Raji (cell line): ENCODE measurements around the gene BMP2K.

Experiments
- POLR2A ChIP-seq: IDR thresholded peaks from 2 replicates; pipeline ENCODE4 v1.6.1; 2011; ENCODE audit warnings: low read depth, low read length, control low read depth; ENCODE audit not compliant: insufficient read depth

BMP2K gene

DNA sequence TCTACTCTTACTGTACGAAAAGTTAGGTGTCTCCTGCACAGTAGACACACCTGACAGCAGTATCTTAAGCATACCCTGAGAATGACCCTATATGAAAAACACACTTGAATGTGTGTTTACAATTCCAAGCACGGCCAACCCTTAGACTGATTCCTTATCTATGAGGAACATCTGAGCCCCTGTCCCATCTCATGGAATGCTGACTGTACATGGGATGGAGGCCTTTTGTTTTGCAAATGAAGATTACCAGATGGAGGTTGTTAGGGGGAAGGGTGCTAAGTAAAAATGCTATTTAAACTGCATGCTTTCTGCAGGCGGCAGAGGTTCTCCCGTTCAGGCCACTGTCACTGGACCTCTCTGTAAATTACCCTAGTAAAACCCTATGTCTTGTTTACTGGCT, 160.8 kb downstream of the BMP2K start:
- no peak for TF ChIP-seq POLR2A

DNA sequence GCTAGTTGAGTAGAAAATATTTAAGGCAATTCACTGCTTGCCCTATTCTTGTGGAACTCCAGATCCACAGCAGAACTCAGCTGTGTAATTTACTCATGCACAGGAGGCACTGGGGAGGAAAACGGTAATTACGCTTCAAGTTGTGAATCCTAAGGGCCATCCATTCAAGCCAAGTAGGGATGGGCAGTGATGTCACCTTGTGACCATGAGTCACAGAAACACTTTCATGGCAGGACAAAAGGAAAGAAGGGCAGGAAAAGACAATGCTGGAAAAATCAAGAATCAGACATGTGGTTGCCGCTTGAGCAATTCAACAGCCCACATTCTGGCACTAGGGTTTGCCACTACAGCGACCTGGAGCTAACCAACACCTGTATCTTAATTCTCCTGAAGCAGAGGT, 161.7 kb downstream of the BMP2K start:
- no peak for TF ChIP-seq POLR2A

DNA sequence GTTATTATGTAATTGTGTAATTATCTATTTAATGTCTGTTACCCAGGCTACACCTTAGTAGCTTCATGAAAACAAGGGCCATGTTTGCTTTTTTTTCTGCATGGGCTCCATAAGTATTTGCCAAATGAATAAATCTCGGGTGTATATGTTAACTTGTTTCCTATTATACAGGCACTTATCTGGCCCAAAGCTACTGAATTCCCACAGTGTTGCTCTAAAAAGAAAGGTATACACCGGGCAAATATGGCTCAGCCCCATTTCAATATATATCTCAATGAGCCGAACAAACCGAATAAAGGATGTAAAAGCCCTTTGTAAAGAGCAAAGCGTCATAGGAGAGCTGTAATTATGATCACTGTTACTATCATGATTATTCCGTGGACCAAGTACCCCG, 162.3 kb downstream of the BMP2K start:
- no peak for TF ChIP-seq POLR2A

DNA sequence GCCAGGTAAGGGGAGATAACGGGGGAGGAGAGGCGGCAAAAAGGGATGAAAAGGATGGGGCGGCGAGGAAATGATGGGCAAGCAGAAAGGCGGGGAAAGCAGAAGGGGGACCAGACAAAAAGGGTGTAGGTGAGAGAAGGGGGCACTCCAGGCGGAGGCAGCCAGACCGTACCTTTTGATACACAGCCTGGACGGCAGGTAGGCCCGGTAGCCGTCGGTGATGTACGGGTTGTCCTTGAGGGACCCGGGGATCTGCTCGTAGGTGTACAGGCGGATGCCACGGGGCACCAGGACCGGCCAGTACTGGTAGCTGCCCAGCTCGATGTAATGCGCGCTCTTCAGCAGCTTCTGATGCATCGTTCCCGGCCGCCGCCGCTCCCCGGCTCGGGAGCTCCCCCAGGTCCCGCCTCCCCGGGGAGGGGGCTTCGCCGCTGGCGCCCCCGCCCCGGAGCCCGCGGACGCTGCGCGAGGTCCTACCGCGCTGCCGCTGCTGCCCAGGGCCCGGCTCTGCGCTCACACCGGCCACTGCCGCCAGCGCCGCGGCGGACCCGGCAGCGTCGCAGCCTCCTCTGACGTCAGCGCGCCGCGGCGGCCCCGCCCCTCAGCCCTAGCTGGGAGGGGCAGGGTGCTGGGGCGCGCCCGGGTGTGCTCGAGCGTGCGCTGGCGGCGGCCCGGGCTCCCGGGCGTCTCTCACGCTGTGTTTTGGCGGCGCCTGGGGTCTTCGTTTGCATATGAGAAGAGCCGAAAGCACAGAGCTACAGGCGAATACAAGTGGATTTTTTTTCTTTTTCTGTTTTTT, 162.9 kb downstream of the BMP2K start, which contains the start of gene PAQR3:
PAQR3 (minus strand) TSS at position 571 of the 799 bp plus-strand sequence; CDS start at position 357, 214 bp downstream.
- peak; percentile 93 for TF ChIP-seq POLR2A

GRCh38 chr4:78939667-78940008, 163.5 kb downstream of the BMP2K start:
- TF ChIP-seq POLR2A: no peak

GRCh38 chr4:78940752-78941151, 164.6 kb downstream of the BMP2K start:
- no peak for TF ChIP-seq POLR2A

- no peak for TF ChIP-seq POLR2A
Observed at GRCh38 chr4:78944381-78944780, 168.2 kb downstream of the BMP2K start.

- TF ChIP-seq POLR2A: no peak
Observed at GRCh38 chr4:78945651-78946179, 169.6 kb downstream of the BMP2K start.

DNA sequence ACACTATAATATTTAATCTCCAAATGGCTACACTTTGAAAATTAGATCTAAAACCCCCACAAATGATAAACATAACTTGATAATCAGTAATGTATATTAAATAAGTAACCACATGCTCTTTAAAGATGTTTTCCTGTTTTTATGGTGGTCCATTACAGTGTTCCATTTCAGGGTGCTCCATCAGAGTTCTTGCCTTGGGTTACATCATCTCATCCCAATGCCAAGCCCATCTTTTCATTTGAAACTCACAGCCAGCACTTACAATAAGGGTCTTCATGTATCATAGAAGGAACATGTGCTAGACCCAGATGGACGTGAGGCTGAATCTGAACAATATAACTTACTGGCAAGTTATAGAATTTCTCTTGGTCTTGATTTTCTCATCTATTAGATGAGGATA, 173.6 kb downstream of the BMP2K start:
- no peak for TF ChIP-seq POLR2A

DNA sequence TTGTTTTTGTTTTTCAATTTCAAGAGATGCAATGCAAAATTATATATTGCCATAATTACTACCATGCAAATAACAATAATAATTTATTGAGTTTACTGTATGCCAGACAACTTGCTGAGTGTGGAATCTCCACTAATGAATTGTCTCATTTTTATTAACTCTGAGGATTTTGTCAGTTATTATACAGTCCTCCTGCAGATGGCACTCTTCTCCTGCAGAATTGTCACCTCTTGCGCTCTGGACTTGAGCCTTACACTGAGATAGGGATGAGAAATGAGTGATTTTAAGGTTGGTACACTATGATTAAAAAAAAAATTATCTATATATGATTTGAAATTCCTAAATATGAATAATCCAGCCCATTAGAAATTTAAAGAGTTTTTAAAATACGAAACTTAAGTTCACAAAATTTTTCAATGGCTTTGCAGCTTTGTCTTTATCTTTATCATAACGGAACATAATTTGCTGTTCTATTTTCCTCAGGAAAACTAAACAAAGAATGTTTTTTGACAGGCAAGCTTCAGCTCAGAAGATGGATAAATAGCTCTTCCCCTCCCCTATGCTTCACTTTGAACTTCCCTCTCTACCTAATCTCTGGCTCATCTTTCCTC, 175.8 kb downstream of the BMP2K start:
- no peak for TF ChIP-seq POLR2A

DNA sequence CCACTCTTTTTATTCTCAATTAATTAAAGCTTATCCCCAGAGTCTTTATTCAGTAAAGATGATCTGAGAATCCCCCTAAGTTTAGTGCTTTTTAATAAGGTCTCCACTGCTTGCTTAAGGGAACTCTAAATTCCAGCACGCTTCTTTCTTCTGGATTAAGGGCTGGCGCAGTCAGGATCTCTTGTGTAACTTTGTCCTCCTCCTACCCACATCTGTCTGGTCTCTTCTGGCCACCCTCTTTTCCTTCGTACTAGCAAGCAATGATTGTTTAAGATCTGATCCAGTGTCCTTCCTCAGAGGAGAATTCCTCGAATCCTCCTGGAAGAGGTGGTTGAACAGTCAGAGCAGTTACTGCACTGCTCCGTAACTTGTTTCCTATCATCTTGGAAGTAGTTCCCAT, 177.1 kb downstream of the BMP2K start:
- no peak for TF ChIP-seq POLR2A

DNA sequence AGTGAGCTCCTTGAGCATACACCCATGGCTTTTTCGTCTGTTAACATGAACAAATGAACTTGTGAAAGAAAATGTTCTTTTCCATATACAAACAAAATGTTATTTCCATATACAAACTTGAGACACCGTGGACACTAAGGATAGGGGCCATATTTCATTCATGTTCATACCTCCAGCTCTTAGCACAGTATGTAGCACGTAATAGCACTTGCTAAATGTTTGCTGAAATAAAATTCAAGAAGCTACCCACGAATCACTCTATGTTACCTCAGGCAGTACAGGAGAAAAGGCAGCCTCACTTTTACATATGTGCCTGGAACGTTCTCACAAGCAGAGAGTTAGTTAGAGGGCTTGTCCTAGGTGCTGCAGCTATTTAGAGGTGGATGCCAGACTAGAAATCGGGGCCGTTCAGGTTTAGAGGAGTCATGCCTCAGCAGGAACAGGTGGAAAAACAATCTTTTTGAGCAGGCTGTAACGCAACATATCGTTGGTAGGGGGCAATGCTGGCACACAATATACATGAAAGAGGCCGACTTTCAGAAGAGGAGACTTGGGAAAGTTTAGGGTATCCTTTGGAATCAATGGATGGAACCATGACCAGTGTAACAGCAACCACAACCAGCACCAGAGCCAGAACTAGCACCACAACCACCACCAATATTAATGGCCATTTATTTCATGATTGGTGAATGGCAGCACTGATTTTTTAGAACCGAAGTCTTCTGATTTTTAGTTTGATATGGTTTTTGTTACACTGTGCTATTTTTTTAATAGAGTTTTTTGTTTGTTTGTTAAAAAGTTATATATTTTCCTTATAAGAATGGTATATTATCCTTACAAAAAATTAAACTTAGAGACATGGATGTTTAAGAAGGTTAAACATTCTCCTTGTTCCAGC, 177.9 kb downstream of the BMP2K start:
- no peak for TF ChIP-seq POLR2A

- TF ChIP-seq POLR2A: no peak
Observed at GRCh38 chr4:78956975-78957374, 180.8 kb downstream of the BMP2K start.

DNA sequence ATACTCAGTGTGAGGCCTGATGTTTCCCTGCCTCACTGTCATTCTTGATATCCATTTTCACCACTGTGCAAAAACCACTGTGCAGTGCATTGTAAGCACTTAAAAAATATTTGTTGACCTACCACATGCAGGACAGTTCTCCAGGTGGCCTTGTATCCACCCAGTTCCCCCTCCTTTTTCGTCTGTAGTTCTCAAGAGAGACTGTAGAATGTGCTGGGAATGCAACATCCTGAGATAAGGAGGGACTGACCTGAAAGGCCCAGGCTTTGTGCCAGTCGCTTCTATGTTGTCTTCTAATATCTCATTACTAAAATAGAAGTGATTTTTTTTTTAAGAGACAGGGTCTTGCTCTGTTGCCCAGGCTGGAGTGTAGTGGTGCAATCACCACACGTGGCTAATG, 184.8 kb downstream of the BMP2K start:
- TF ChIP-seq POLR2A: no peak
